Astrocyte (in vitro differentiated cells and primary cell): ENCODE measurements around the gene FYN. TPM values are rescaled to one million over a fixed set of nuclear protein-coding genes. Genes with fewer than 3 reads are reported as not detected.

Experiments used
- DNase-seq: peaks from one replicate; pipeline ENCODE4 v3.0.0-alpha.2; 2010; ENCODE audit warnings: low read depth
- FAIRE-seq: peaks from 2 replicates; lab custom pipeline; 2011; peaks lifted over from hg19 to GRCh38; lab: Jason Lieb, UNC
- H2AFZ ChIP-seq: 2 replicates; pipeline ENCODE4 v1.6.0; 2012; ENCODE audit warnings: low read depth, low read length, inconsistent platforms
- H3K27ac ChIP-seq: 2 replicates; pipeline ENCODE4 v1.5.1; 2011; ENCODE audit warnings: low read depth, low read length, inconsistent platforms
- H3K27me3 ChIP-seq: 2 replicates; pipeline ENCODE4 v1.6.0; 2011; ENCODE audit warnings: low read length, inconsistent platforms; ENCODE audit not compliant: insufficient read depth
- H3K36me3 ChIP-seq: 2 replicates; pipeline ENCODE4 v1.5.1; 2011; ENCODE audit warnings: low read length, inconsistent platforms; ENCODE audit not compliant: insufficient read depth
- H3K4me1 ChIP-seq: 2 replicates; pipeline ENCODE4 v1.5.1; 2011; ENCODE audit warnings: low read length, inconsistent platforms; ENCODE audit not compliant: insufficient read depth
- H3K4me2 ChIP-seq: 2 replicates; pipeline ENCODE4 v1.6.0; 2012; ENCODE audit warnings: low read length, inconsistent platforms
- H3K4me3 ChIP-seq: 2 replicates; pipeline ENCODE4 v1.5.1; 2011; ENCODE audit warnings: low read depth, mild to moderate bottlenecking, low read length, inconsistent platforms; ENCODE audit not compliant: insufficient read depth
- H3K79me2 ChIP-seq: 2 replicates; pipeline ENCODE4 v1.6.0; 2012; ENCODE audit warnings: mild to moderate bottlenecking, low read length, inconsistent platforms; ENCODE audit not compliant: insufficient read depth
- H3K9ac ChIP-seq: 2 replicates; pipeline ENCODE4 v1.6.0; 2012; ENCODE audit warnings: mild to moderate bottlenecking, low read length, inconsistent platforms
- H3K9me3 ChIP-seq: 2 replicates; pipeline ENCODE4 v1.5.1; 2012; ENCODE audit warnings: low read depth, mild to moderate bottlenecking, low read length, inconsistent platforms; ENCODE audit not compliant: insufficient read depth
- H4K20me1 ChIP-seq: 2 replicates; pipeline ENCODE4 v1.6.0; 2012; ENCODE audit warnings: low read length, inconsistent platforms; ENCODE audit not compliant: insufficient read depth
- H3K27ac Mint-ChIP-seq: one replicate; pipeline ENCODE4 v1.8.0; 2021; ENCODE audit warnings: mild to moderate bottlenecking, mixed read lengths; ENCODE audit not compliant: unreplicated experiment
- H3K27me3 Mint-ChIP-seq: one replicate; pipeline ENCODE4 v1.8.0; 2021; ENCODE audit warnings: low read depth, mixed read lengths; ENCODE audit not compliant: unreplicated experiment
- H3K36me3 Mint-ChIP-seq: one replicate; pipeline ENCODE4 v1.8.0; 2021; ENCODE audit warnings: low read depth, mixed read lengths; ENCODE audit not compliant: unreplicated experiment
- H3K4me1 Mint-ChIP-seq: one replicate; pipeline ENCODE4 v1.8.0; 2021; ENCODE audit warnings: low read depth, mixed read lengths; ENCODE audit not compliant: unreplicated experiment
- H3K4me3 Mint-ChIP-seq: one replicate; pipeline ENCODE4 v1.8.0; 2021; ENCODE audit warnings: mild to moderate bottlenecking, moderate library complexity, mixed read lengths; ENCODE audit not compliant: unreplicated experiment
- H3K9me3 Mint-ChIP-seq: one replicate; pipeline ENCODE4 v1.8.0; 2021; ENCODE audit warnings: mild to moderate bottlenecking, mixed read lengths; ENCODE audit not compliant: unreplicated experiment
- CTCF ChIP-seq: IDR thresholded peaks from 2 replicates; pipeline ENCODE4 v1.5.1; 2011; ENCODE audit warnings: low read depth, mild to moderate bottlenecking, inconsistent platforms, low read length, moderate library complexity; ENCODE audit not compliant: insufficient read depth
- EZH2 ChIP-seq: IDR thresholded peaks from 2 replicates; pipeline ENCODE4 v1.6.1; 2012; ENCODE audit warnings: mild to moderate bottlenecking, low read length, inconsistent platforms; ENCODE audit not compliant: insufficient read depth
- total RNA-seq: library from RNA; stranded (reverse); gene quantifications from 2 replicates; pipeline ENCODE4 v1.2.1, GENCODE V29; 2021

Gene FYN
- total RNA-seq, 1 donor from 2014 or later, result 167 TPM

GRCh38 chr6:111753573-111753972, 119.7 kb downstream of the FYN start:
- H4K20me1 ChIP-seq, result no peaks in the 10 kb centered on the region
- Mint-ChIP-seq H3K27me3 (no peaks in the 10 kb centered on the region), H3K36me3 (peaks cover 16% of the 10 kb centered on the region), H3K4me3 (no peak overlapping the region), H3K9me3 (no peaks in the 10 kb centered on the region), H3K27ac (no peak overlapping the region), H3K4me1 (peaks cover 16% of the 10 kb centered on the region)
- no peaks in the 10 kb centered on the region for H3K9me3 ChIP-seq
- no peak for DNase-seq
- TF ChIP-seq CTCF, result no peak
- TF ChIP-seq EZH2, result no peak
- peaks cover 20% of the 10 kb centered on the region for H3K79me2 ChIP-seq
- no peak overlapping the region for H3K27ac ChIP-seq
- no peaks in the 10 kb centered on the region for H3K36me3 ChIP-seq
- no peak overlapping the region for H2AFZ ChIP-seq
- H3K4me1 ChIP-seq, result peaks cover 14% of the 10 kb centered on the region
- no peaks in the 10 kb centered on the region for H3K27me3 ChIP-seq
- H3K4me2 ChIP-seq, result no peak overlapping the region
- H3K9ac ChIP-seq, result no peak overlapping the region
- no peak overlapping the region for H3K4me3 ChIP-seq
- FAIRE-seq, result no peak

GRCh38 chr6:111752476-111752875, 120.8 kb downstream of the FYN start:
- Histone ChIP-seq H2AFZ (no peak overlapping the region), H3K4me1 (peaks cover 12% of the 10 kb centered on the region), H4K20me1 (no peaks in the 10 kb centered on the region), H3K4me2 (no peak overlapping the region), H3K27me3 (no peaks in the 10 kb centered on the region), H3K9me3 (no peaks in the 10 kb centered on the region), H3K36me3 (no peaks in the 10 kb centered on the region), H3K79me2 (peaks cover 19% of the 10 kb centered on the region), H3K4me3 (no peak overlapping the region), H3K27ac (no peak overlapping the region), H3K9ac (no peak overlapping the region)
- Mint-ChIP-seq H3K9me3 (no peaks in the 10 kb centered on the region), H3K36me3 (peaks cover 14% of the 10 kb centered on the region), H3K4me1 (peaks cover 12% of the 10 kb centered on the region), H3K27ac (no peak overlapping the region), H3K4me3 (no peak overlapping the region), H3K27me3 (no peaks in the 10 kb centered on the region)
- FAIRE-seq, result no peak
- DNase-seq, result no peak
- no peak for TF ChIP-seq CTCF
- no peak for TF ChIP-seq EZH2

- FAIRE-seq (no peak), DNase-seq (peak; percentile 68)
- H3K4me1 ChIP-seq, result peaks cover 7% of the 10 kb centered on the region
- Mint-ChIP-seq H3K36me3 (peaks cover 14% of the 10 kb centered on the region), H3K27ac (peak overlapping the region; percentile 56), H3K27me3 (no peaks in the 10 kb centered on the region), H3K4me3 (no peak overlapping the region), H3K4me1 (peaks cover 10% of the 10 kb centered on the region), H3K9me3 (no peaks in the 10 kb centered on the region)
- no peaks in the 10 kb centered on the region for H3K27me3 ChIP-seq
- H3K4me2 ChIP-seq, result peak overlapping the region; percentile 23
- peak overlapping the region; percentile 11 for H3K27ac ChIP-seq
- H3K36me3 ChIP-seq, result no peaks in the 10 kb centered on the region
- H3K79me2 ChIP-seq, result peaks cover 16% of the 10 kb centered on the region
- peaks cover 3% of the 10 kb centered on the region for H4K20me1 ChIP-seq
- TF ChIP-seq CTCF, result no peak
- TF ChIP-seq EZH2, result no peak
- H3K9ac ChIP-seq, result no peak overlapping the region
- H2AFZ ChIP-seq, result no peak overlapping the region
- H3K4me3 ChIP-seq, result no peak overlapping the region
- no peaks in the 10 kb centered on the region for H3K9me3 ChIP-seq
Observed at GRCh38 chr6:111750753-111751673, 122.2 kb downstream of the FYN start.
